Measurements from ENCODE around the gene KDM6A.

The KDM6A gene

GRCh38 chrX:44961817-44962607 lies 89.0 kb downstream of the KDM6A start:
- DNase-seq (ENCODE audit: low read depth) = no peak
- no peak overlapping the region for H3K4me3 ChIP-seq (replicated peaks; ENCODE audit: low read depth, low read length)
- no peak for TF ChIP-seq CTCF (IDR thresholded peaks at IDR 0.05; ENCODE audit: low read length, missing control alignments)

GRCh38 chrX:44962944-44963343 lies 90.0 kb downstream of the KDM6A start:
- H3K4me3 ChIP-seq (replicated peaks; ENCODE audit: low read depth, low read length) = no peak overlapping the region
- TF ChIP-seq CTCF (IDR thresholded peaks at IDR 0.05; ENCODE audit: low read length, missing control alignments) = no peak
- no peak for DNase-seq (ENCODE audit: low read depth)

- no peak for TF ChIP-seq CTCF (IDR thresholded peaks at IDR 0.05; ENCODE audit: low read length, missing control alignments)
- no peak for DNase-seq (ENCODE audit: low read depth)
- H3K4me3 ChIP-seq (replicated peaks; ENCODE audit: low read depth, low read length) = no peak overlapping the region
Measured at GRCh38 chrX:44967221-44967620, 94.2 kb downstream of the KDM6A start.

GRCh38 chrX:44970709-44971108 lies 97.7 kb downstream of the KDM6A start:
- DNase-seq (ENCODE audit: low read depth) = no peak
- no peak for TF ChIP-seq CTCF (IDR thresholded peaks at IDR 0.05; ENCODE audit: low read length, missing control alignments)
- no peak overlapping the region for H3K4me3 ChIP-seq (replicated peaks; ENCODE audit: low read depth, low read length)

GRCh38 chrX:44971674-44972073 lies 98.7 kb downstream of the KDM6A start:
- DNase-seq (ENCODE audit: low read depth) = no peak
- no peak for TF ChIP-seq CTCF (IDR thresholded peaks at IDR 0.05; ENCODE audit: low read length, missing control alignments)
- no peak overlapping the region for H3K4me3 ChIP-seq (replicated peaks; ENCODE audit: low read depth, low read length)

GRCh38 chrX:44972132-44972531 lies 99.1 kb downstream of the KDM6A start:
- TF ChIP-seq CTCF (IDR thresholded peaks at IDR 0.05; ENCODE audit: low read length, missing control alignments) = no peak
- DNase-seq (ENCODE audit: low read depth) = no peak
- H3K4me3 ChIP-seq (replicated peaks; ENCODE audit: low read depth, low read length) = no peak overlapping the region

- TF ChIP-seq CTCF (IDR thresholded peaks at IDR 0.05; ENCODE audit: low read length, missing control alignments) = no peak
- H3K4me3 ChIP-seq (replicated peaks; ENCODE audit: low read depth, low read length) = no peak overlapping the region
- no peak for DNase-seq (ENCODE audit: low read depth)
Measured at GRCh38 chrX:44973420-44973932, 100.5 kb downstream of the KDM6A start.
